Spleen (tissue), 11 donors: ENCODE data around the gene ZNF385B. TPM values are rescaled to one million over a fixed set of nuclear protein-coding genes. Genes with fewer than 3 reads are reported as not detected.

ENCODE experiments used
- DNase-seq: peaks from one replicate; pipeline ENCODE4 v3.0.0-alpha.2; 2020
- H3K27ac ChIP-seq, 8 donors: fragments of 200-600 bp; sonication (generic) in 7 of 8; 1 replicate in 4 of 8; 2 replicates in 4 of 8; pipeline versions ENCODE4 v1.5.0 to v1.8.0; 2016 to 2021; ENCODE audit warnings: inconsistent platforms in 4 of 8, mild to moderate bottlenecking in 4 of 8, moderate library complexity in 1 of 8
- H3K27me3 ChIP-seq, 7 donors: fragments of 200-600 bp; sonication (generic) in 6 of 7; replicated peaks in 1 of 7; 1 replicate in 4 of 7; 2 replicates in 3 of 7; pipeline versions ENCODE4 v1.5.0 to v1.8.0; 2016 to 2021; ENCODE audit warnings: inconsistent platforms in 3 of 7, mild to moderate bottlenecking in 1 of 7
- H3K36me3 ChIP-seq, 6 donors: fragments of 200-600 bp; sonication (generic) in 5 of 6; 1 replicate in 4 of 6; 2 replicates in 2 of 6; pipeline versions ENCODE4 v1.5.0 to v1.8.0; 2016 to 2021; ENCODE audit warnings: inconsistent platforms in 2 of 6
- H3K4me1 ChIP-seq, 6 donors: fragments of 200-600 bp; sonication (generic) in 5 of 6; 1 replicate in 3 of 6; 2 replicates in 3 of 6; pipeline versions ENCODE4 v1.5.0 to v1.8.0; 2016 to 2021; ENCODE audit warnings: inconsistent platforms in 3 of 6
- H3K4me3 ChIP-seq, 8 donors: fragments of 200-600 bp; sonication (generic) in 7 of 8; 1 replicate in 4 of 8; 2 replicates in 4 of 8; pipeline versions ENCODE4 v1.5.0 to v1.8.0; 2016 to 2021; ENCODE audit warnings: inconsistent platforms in 4 of 8, mild to moderate bottlenecking in 4 of 8, moderate library complexity in 2 of 8
- H3K9me3 ChIP-seq, 8 donors: fragments of 200-600 bp; sonication (generic) in 7 of 8; 1 replicate in 4 of 8; 2 replicates in 4 of 8; pipeline versions ENCODE4 v1.5.0 to v1.8.0; 2016 to 2021; ENCODE audit warnings: inconsistent platforms in 4 of 8
- POLR2A ChIP-seq, 3 donors: fragments of 450-650 bp; IDR thresholded peaks; one replicate each; pipeline ENCODE4 v1.5.1; 2017; ENCODE audit warnings: antibody characterized with exemption in 3 of 3, mild to moderate bottlenecking in 1 of 3
- POLR2AphosphoS5 ChIP-seq, 3 donors: sonication (generic); formaldehyde crosslinking; IDR thresholded peaks; one replicate each; pipeline ENCODE4 v1.5.1; 2017; ENCODE audit warnings: antibody characterized with exemption in 3 of 3
- WGBS, 5 donors: extraction: QIAGEN DNeasy Blood & Tissue Kit in 3 of 5; methylation state at CpG; one replicate each; pipeline versions ENCODE4 v1.1.5 to v1.1.7; 2013 to 2018; 5-methylcytosine and 5-hydroxymethylcytosine counted together
- intact Hi-C: fragments of 100-400 bp; cut with DNase I; formaldehyde crosslinking; loops from one replicate; pipeline ENCODE4 v1.15.0; 2023; ENCODE audit warnings: low total_unique reads
- polyA plus RNA-seq, 3 donors: library from polyadenylated mRNA; stranded (reverse); fragments of 200-250 nt; gene quantifications; one replicate each; pipeline ENCODE4 v1.2.1, GENCODE V29; 2013
- total RNA-seq, 7 donors: library from RNA; depleted of rRNA in 3 of 7; stranded (reverse); fragments of >200 nt in 3 of 7; fragmentation: NEBNext Ultra II Directional in 4 of 7; extraction: Animal tissue kit (Norgen Biotek cat#: 25700) in 4 of 7; gene quantifications; one replicate each; pipeline versions ENCODE4 v1.1.0 to v1.2.1, GENCODE V29; 2016 to 2021
- TF ChIP-seq, protein P1 (sequence below), 11 experiments: fragments of 200-600 bp in 7 of 11; fragments of 450-650 bp in 4 of 11; sonication (generic) in 4 of 11; IDR thresholded peaks in 8 of 11; conservative IDR thresholded peaks in 3 of 11; 1 replicate in 7 of 11; 2 replicates in 4 of 11; pipeline versions ENCODE4 v1.4.0 to v1.8.0; 2016 to 2021; ENCODE audit warnings: antibody characterized with exemption in 11 of 11, inconsistent platforms in 4 of 11, mild to moderate bottlenecking in 1 of 11
- donor health status: healthy with polysubstance abuse.
- donor health status: DM: no; HTN: no; CAD: no; lungs with moderate emphysema.
- donor health status: DM: no; HTN: no; CAD: no.
- donor health status: Bipolar disorder and iron deficiency.
- donor health status: healthy.
- donor health status: DM: no; HTN: no; CAD: no.
- donor health status: DM: yes; HTN: yes; CAD: no.

ZNF385B gene
- total and polyA plus RNA-seq, 10 donors = 0.03 to 4.3 (median 0.37) TPM; not detected in 3

DNA sequence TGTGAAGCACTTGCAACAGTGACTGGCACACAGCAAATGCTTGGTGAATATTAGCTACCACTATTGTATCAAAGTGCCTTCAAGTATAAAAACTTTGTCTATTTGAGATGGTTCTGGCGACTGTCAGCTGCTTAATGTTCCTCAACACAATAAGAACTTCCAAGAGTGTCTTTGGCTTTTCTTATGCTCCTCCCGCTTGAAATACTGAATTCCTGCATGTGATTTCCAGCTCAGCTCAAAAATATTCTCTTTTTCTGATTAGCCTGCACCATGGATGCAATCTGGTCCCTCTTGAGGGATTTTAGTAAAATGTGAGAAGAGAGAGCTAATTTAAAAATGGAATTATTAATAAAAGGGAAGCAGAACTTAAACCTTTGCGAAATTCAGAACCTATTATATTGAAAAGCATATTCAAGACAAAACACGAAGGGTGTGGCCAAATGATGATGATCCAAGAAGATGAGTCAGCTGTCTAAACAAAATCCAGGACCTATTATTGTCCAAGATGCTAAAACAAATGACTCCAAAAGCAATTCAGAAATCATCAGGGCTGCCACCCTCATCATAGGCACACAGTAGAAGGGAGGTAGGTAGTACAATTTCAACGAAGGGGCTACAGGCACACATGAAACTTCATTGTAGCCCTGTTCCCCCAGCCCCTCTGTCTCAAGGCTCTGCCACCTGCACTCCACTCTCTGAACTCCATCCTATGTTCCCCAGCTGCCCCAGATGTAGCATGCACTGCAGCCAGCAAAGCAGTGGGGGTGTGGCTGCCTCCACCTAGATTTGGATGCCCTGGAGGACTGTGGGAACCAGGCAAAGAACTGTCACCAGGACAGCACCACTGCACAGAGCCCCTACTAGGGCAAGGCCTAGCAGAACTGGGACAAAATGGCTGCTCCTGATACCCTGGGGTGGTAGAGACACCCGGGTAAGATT lies 190.1 kb downstream of the ZNF385B start:
- 77 to 93% (median 84%) methylated on average over 6 of the region's 6 CpGs for WGBS, 5 donors
- no peaks in the 10 kb centered on the region for H3K9me3 ChIP-seq
- TF ChIP-seq, protein P1, sequence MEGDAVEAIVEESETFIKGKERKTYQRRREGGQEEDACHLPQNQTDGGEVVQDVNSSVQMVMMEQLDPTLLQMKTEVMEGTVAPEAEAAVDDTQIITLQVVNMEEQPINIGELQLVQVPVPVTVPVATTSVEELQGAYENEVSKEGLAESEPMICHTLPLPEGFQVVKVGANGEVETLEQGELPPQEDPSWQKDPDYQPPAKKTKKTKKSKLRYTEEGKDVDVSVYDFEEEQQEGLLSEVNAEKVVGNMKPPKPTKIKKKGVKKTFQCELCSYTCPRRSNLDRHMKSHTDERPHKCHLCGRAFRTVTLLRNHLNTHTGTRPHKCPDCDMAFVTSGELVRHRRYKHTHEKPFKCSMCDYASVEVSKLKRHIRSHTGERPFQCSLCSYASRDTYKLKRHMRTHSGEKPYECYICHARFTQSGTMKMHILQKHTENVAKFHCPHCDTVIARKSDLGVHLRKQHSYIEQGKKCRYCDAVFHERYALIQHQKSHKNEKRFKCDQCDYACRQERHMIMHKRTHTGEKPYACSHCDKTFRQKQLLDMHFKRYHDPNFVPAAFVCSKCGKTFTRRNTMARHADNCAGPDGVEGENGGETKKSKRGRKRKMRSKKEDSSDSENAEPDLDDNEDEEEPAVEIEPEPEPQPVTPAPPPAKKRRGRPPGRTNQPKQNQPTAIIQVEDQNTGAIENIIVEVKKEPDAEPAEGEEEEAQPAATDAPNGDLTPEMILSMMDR (IDR thresholded peaks at IDR 0.05 in 8 of 11, conservative IDR thresholded peaks at IDR 0.05 in 3 of 11) = no peak
- TF ChIP-seq POLR2A (IDR thresholded peaks at IDR 0.05) = no peak
- TF ChIP-seq POLR2AphosphoS5 (IDR thresholded peaks at IDR 0.05) = no peak
- intact Hi-C loops = no loop called here
- H3K27me3 ChIP-seq = no peaks in the 10 kb centered on the region
- no peak overlapping the region for H3K27ac ChIP-seq
- H3K4me3 ChIP-seq = no peak overlapping the region
- H3K36me3 ChIP-seq = no peaks in the 10 kb centered on the region
- H3K4me1 ChIP-seq = no peaks in the 10 kb centered on the region
- no peak for DNase-seq

DNA sequence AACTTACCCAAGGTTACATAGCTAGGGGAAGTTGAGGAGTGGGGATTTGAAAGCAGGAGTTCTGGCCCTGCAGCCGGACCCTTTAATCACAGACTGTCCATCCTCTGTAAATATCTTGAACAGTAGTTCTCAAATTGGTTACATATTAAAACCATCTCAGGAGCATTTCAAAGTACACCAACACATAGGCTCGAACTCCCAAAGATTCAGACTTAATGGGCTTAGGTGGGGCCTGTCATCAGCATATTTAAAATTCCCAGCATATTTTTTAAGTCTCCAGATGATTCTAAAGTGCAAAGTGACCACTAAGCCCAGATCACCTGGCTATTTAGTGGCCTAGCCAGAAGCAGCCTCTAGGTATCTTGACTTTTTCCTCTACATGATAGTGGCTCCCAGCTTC lies 192.2 kb downstream of the ZNF385B start:
- TF ChIP-seq POLR2A (IDR thresholded peaks at IDR 0.05) = no peak
- Histone ChIP-seq H3K27ac (no peak overlapping the region), H3K36me3 (no peaks in the 10 kb centered on the region), H3K27me3 (no peaks in the 10 kb centered on the region), H3K9me3 (no peaks in the 10 kb centered on the region), H3K4me3 (no peak overlapping the region), H3K4me1 (no peaks in the 10 kb centered on the region)
- 72 to 83% (median 77%) methylated on average over 2 of the region's 2 CpGs for WGBS, 5 donors
- intact Hi-C loops = no loop called here
- DNase-seq = no peak

DNA sequence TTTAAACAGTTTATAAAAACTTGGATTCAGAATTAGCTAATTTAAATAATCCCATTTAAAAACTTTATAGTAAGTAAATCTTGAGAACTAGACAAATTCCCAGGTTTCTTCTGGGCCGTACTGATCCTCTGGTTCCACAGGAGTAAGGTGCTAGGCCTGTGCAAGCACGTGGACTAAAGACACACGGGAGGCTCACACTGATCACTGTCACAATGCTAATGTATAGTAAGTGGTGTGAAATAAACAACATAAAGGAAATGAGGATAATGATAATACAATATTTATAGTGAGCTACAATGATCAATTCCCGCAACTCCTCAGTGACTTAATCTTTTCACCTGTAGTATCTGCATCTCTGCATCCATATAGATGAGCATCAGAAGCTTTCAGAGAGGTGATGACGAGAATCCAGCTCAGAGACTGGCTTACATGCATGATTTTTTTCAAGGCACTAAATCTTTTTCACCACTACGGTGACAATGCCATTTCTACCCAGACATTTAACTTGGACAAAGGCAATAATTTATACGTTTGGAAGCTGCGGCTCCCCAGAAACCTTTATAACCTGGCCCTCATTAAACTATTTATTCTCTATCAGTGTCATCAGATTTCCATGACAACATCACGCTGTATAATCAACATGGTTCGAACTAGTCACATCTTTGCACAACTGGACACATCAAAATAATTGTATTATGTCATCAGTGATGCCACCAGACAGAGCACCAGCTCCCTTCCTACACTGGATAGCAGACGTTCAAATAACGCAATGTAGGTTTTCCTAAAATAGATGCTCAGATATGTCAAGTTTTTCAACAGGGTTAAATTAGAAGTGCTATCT lies 196.2 kb downstream of the ZNF385B start:
- Histone ChIP-seq H3K27me3 (no peaks in the 10 kb centered on the region), H3K27ac (no peak overlapping the region), H3K4me3 (no peak overlapping the region), H3K4me1 (no peaks in the 10 kb centered on the region), H3K9me3 (no peaks in the 10 kb centered on the region), H3K36me3 (no peaks in the 10 kb centered on the region)
- DNase-seq = no peak
- intact Hi-C loops = no loop called here
- TF ChIP-seq POLR2AphosphoS5 (IDR thresholded peaks at IDR 0.05) (no peak), POLR2A (IDR thresholded peaks at IDR 0.05) (no peak)
- TF ChIP-seq, protein P1 (IDR thresholded peaks at IDR 0.05 in 8 of 11, conservative IDR thresholded peaks at IDR 0.05 in 3 of 11) = no peak
- 83 to 92% (median 86%) methylated on average over 12 of the region's 12 CpGs for WGBS, 5 donors

DNA sequence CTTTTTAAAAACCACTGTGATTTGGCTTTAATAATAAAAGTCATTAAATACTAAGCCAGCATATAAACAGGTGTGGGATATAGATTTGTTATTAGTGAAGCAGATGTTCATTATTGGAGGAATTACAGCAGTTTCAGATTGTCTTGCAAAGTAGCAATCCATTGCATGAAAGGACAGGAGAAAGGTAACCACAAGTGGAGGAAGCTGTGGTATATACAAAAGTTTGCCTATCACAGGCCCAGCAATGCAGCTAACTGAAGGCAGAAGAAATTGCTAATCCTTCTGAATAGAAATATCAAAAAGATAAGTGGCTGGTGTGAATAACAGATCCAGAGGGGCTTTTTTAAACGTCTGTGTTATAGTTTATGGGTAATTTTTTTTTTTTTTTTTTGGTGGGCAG lies 199.4 kb downstream of the ZNF385B start:
- WGBS, 5 donors = 68 to 87% (median 74%) methylated on average over 1 of the region's 1 CpG
- no peak overlapping the region for H3K4me3 ChIP-seq
- intact Hi-C loops = no loop called here
- no peaks in the 10 kb centered on the region for H3K36me3 ChIP-seq
- H3K27me3 ChIP-seq = no peaks in the 10 kb centered on the region
- no peak overlapping the region for H3K27ac ChIP-seq
- DNase-seq = no peak
- no peaks in the 10 kb centered on the region for H3K9me3 ChIP-seq
- TF ChIP-seq POLR2AphosphoS5 (IDR thresholded peaks at IDR 0.05) (no peak), POLR2A (IDR thresholded peaks at IDR 0.05) (no peak)
- TF ChIP-seq, protein P1 (IDR thresholded peaks at IDR 0.05 in 8 of 11, conservative IDR thresholded peaks at IDR 0.05 in 3 of 11) = no peak
- no peaks in the 10 kb centered on the region for H3K4me1 ChIP-seq
